ENCODE measurements around the gene CD300LD.
"Not testable (repeated sequence)": the region's sequence is repeated elsewhere in the genome, so short reads cannot be mapped to it uniquely, and the experiment has no call there.

The CD300LD gene

DNA sequence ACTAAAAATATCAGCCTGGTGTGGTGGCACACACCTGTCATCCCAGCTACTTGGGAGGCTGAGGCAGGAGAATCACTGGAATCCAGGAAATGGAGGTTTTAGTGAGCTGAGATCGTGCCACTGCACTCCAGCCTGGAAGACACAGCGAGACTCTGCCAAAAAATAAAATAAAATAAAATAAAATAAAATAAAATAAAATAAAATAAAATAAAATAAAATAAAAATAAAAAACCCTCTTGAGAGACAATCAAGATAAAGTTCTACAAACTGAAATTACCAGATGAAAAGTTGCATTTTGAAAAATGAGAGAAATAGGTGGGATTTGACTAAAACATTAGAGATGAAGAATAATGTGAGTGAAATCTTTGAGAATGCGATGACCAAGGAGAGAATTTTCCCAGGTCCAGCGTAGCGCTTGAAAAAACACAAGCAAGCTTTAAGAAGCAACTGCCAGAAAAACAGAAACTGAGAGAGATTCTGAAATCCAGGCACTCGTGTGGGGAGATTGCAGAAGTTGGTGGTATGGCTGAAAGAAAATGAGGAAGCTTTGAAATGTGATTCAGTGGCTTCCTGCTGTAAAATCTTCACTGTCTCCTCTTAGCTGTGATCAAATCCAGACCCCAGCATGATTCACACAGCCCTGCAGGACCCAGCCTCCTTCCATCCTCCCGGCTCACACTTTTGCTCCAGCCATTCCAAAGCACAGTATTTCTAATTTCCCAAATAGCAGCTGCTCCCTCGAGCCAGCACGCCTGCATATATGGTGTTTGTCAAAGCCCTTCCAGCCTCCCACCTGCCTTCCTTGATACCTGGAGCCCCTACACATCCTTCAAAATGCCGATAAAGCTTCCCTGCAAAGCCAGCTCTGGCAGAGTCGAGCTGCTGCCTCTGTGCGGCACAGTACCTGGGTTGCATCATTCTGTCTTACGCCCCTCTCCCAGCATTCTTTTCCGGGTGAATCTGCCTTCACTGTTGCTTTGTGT is 39.7 kb upstream of the CD300LD start:
- Histone ChIP-seq H3K27me3 (replicated peaks; ENCODE audit: control insufficient read depth, insufficient read depth, low read length, poor library complexity, severe bottlenecking) (no peaks in the 10 kb centered on the region), H3K4me3 (ENCODE audit: insufficient read depth, low read depth, low read length, poor library complexity, severe bottlenecking) (no peak overlapping the region), H3K4me1 (ENCODE audit: control insufficient read depth, insufficient read depth, low read length, poor library complexity, severe bottlenecking) (no peaks in the 10 kb centered on the region), H3K36me3 (ENCODE audit: control insufficient read depth, insufficient read depth, low read length) (no peaks in the 10 kb centered on the region), H3K27ac (ENCODE audit: insufficient read depth, low read length, poor library complexity, severe bottlenecking) (no peak overlapping the region), H3K9me3 (ENCODE audit: control insufficient read depth, low read length) (no peaks in the 10 kb centered on the region)
- DNase-seq: no peak

GRCh38 chr17:74630251-74630650 is 38.2 kb upstream of the CD300LD start:
- not testable (repeated sequence) for H3K36me3 ChIP-seq (ENCODE audit: control insufficient read depth, insufficient read depth, low read length); H3K27ac ChIP-seq (ENCODE audit: insufficient read depth, low read length, poor library complexity, severe bottlenecking); H3K9me3 ChIP-seq (ENCODE audit: control insufficient read depth, low read length); DNase-seq; H3K4me1 ChIP-seq (ENCODE audit: control insufficient read depth, insufficient read depth, low read length, poor library complexity, severe bottlenecking); H3K27me3 ChIP-seq (replicated peaks; ENCODE audit: control insufficient read depth, insufficient read depth, low read length, poor library complexity, severe bottlenecking); H3K4me3 ChIP-seq (ENCODE audit: insufficient read depth, low read depth, low read length, poor library complexity, severe bottlenecking)

DNA sequence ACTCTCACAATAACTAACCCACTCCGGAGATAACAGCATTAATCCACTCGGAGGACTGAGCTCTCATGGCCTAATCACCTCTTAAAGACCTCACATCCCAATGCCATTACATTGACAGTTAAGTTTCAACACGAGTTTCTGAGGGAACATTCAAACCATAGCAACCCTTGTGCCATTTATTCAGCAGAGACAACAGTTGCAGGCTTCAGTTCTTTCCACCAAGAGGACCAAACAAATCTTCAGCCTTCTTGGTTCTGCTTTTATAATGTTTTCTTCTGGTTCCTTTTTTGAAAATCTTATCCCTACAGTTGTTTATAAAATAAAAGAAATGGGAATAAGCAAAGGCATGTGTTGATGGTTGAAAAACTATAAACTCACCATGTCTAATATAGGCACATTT is 33.6 kb upstream of the CD300LD start:
- H3K36me3 ChIP-seq (ENCODE audit: control insufficient read depth, insufficient read depth, low read length): no peaks in the 10 kb centered on the region
- H3K27ac ChIP-seq (ENCODE audit: insufficient read depth, low read length, poor library complexity, severe bottlenecking): no peak overlapping the region
- no peak for DNase-seq
- no peak overlapping the region for H3K4me3 ChIP-seq (ENCODE audit: insufficient read depth, low read depth, low read length, poor library complexity, severe bottlenecking)
- H3K27me3 ChIP-seq (replicated peaks; ENCODE audit: control insufficient read depth, insufficient read depth, low read length, poor library complexity, severe bottlenecking): no peaks in the 10 kb centered on the region
- no peaks in the 10 kb centered on the region for H3K9me3 ChIP-seq (ENCODE audit: control insufficient read depth, low read length)
- no peaks in the 10 kb centered on the region for H3K4me1 ChIP-seq (ENCODE audit: control insufficient read depth, insufficient read depth, low read length, poor library complexity, severe bottlenecking)

DNA sequence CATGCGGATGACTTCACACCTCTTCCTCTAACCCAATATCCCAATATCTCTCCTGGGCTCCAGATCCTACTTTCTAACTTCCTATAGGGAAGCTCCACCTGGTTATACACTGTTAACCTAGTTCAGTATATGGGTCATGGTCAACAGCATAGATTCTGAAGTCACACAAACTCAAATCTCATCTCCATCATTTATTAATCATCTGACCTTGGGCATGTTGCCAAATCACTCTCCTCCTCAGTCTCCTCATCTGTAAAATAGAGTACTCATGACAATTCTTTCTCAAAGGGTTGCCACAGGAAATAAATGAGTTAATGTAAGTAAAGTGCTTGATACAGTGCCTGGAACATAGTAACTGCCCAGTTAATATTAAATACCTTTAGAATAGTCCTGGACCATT is 32.0 kb upstream of the CD300LD start:
- Histone ChIP-seq H3K9me3 (ENCODE audit: control insufficient read depth, low read length) (no peaks in the 10 kb centered on the region), H3K4me1 (ENCODE audit: control insufficient read depth, insufficient read depth, low read length, poor library complexity, severe bottlenecking) (no peaks in the 10 kb centered on the region), H3K27me3 (replicated peaks; ENCODE audit: control insufficient read depth, insufficient read depth, low read length, poor library complexity, severe bottlenecking) (no peaks in the 10 kb centered on the region), H3K4me3 (ENCODE audit: insufficient read depth, low read depth, low read length, poor library complexity, severe bottlenecking) (no peak overlapping the region), H3K36me3 (ENCODE audit: control insufficient read depth, insufficient read depth, low read length) (no peaks in the 10 kb centered on the region), H3K27ac (ENCODE audit: insufficient read depth, low read length, poor library complexity, severe bottlenecking) (no peak overlapping the region)
- no peak for DNase-seq

GRCh38 chr17:74623693-74624093 is 31.6 kb upstream of the CD300LD start, which contains the start of gene CD300E:
CD300E (minus strand) TSS chr17:74623738; CDS start chr17:74623621, 117 bp downstream.
- H3K27me3 ChIP-seq (replicated peaks; ENCODE audit: control insufficient read depth, insufficient read depth, low read length, poor library complexity, severe bottlenecking): no peaks in the 10 kb centered on the region
- no peak for DNase-seq
- H3K9me3 ChIP-seq (ENCODE audit: control insufficient read depth, low read length): no peaks in the 10 kb centered on the region
- no peaks in the 10 kb centered on the region for H3K36me3 ChIP-seq (ENCODE audit: control insufficient read depth, insufficient read depth, low read length)
- no peak within 1 kb of the TSS for H3K4me3 ChIP-seq (ENCODE audit: insufficient read depth, low read depth, low read length, poor library complexity, severe bottlenecking)
- H3K27ac ChIP-seq (ENCODE audit: insufficient read depth, low read length, poor library complexity, severe bottlenecking): no peak within 1 kb of the TSS
- H3K4me1 ChIP-seq (ENCODE audit: control insufficient read depth, insufficient read depth, low read length, poor library complexity, severe bottlenecking): no peaks in the 10 kb centered on the region

DNA sequence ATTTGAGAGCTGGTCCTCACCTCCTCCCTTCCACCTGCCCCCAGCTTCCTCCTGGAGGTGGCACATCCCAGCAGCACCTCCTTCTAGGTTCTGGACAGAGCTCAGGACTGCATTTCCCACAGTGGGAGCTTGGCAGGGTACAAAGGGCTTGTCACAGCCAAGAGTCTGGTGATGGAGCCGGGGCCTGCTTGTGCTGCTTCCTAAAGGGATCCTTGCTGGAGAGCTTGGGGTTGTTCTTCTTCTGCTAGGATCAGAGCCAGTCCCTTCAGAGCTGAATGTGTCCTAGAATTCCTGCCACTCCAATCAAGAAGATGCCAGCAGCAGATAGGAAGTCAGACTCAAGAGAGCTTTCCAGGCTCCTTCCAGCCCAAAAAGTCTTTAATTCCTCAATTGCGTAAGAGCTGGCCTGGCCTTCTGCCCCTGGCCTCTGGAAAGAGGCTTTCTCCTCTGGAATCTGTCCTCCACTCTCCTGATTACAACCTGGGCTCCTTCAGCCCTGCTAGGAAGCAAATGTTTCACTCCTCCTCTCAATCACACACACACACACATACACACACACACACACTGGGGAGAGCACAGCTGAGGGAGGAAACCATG is 27.1 kb upstream of the CD300LD start:
- no peak overlapping the region for H3K4me3 ChIP-seq (ENCODE audit: insufficient read depth, low read depth, low read length, poor library complexity, severe bottlenecking)
- H3K4me1 ChIP-seq (ENCODE audit: control insufficient read depth, insufficient read depth, low read length, poor library complexity, severe bottlenecking): no peaks in the 10 kb centered on the region
- DNase-seq: no peak
- no peaks in the 10 kb centered on the region for H3K36me3 ChIP-seq (ENCODE audit: control insufficient read depth, insufficient read depth, low read length)
- no peaks in the 10 kb centered on the region for H3K27me3 ChIP-seq (replicated peaks; ENCODE audit: control insufficient read depth, insufficient read depth, low read length, poor library complexity, severe bottlenecking)
- H3K27ac ChIP-seq (ENCODE audit: insufficient read depth, low read length, poor library complexity, severe bottlenecking): no peak overlapping the region
- no peaks in the 10 kb centered on the region for H3K9me3 ChIP-seq (ENCODE audit: control insufficient read depth, low read length)

DNA sequence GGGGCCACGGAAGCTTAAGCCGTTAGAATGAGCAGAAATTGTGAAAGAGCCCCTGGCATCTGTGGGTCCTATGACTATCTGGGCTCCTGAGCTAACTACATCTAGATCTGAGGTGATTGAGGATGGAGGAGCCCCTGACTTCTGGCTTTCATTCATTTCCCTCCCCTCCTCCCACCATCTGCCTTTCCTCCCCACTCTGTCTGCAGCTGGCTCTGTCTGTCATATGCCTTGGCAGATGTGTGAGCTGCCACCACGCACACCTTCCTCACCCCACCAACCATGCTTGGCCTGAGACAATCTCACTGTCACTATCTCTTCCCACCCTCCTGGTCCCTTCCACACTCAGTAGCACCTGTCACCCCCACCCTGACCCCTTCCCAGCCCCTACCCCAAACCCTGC is 26.4 kb upstream of the CD300LD start:
- H3K4me1 ChIP-seq (ENCODE audit: control insufficient read depth, insufficient read depth, low read length, poor library complexity, severe bottlenecking): no peaks in the 10 kb centered on the region
- H3K36me3 ChIP-seq (ENCODE audit: control insufficient read depth, insufficient read depth, low read length): no peaks in the 10 kb centered on the region
- H3K4me3 ChIP-seq (ENCODE audit: insufficient read depth, low read depth, low read length, poor library complexity, severe bottlenecking): no peak overlapping the region
- H3K9me3 ChIP-seq (ENCODE audit: control insufficient read depth, low read length): no peaks in the 10 kb centered on the region
- no peak for DNase-seq
- H3K27me3 ChIP-seq (replicated peaks; ENCODE audit: control insufficient read depth, insufficient read depth, low read length, poor library complexity, severe bottlenecking): no peaks in the 10 kb centered on the region
- H3K27ac ChIP-seq (ENCODE audit: insufficient read depth, low read length, poor library complexity, severe bottlenecking): no peak overlapping the region

- Histone ChIP-seq H3K4me1 (ENCODE audit: control insufficient read depth, insufficient read depth, low read length, poor library complexity, severe bottlenecking) (no peaks in the 10 kb centered on the region), H3K36me3 (ENCODE audit: control insufficient read depth, insufficient read depth, low read length) (no peaks in the 10 kb centered on the region), H3K4me3 (ENCODE audit: insufficient read depth, low read depth, low read length, poor library complexity, severe bottlenecking) (no peak overlapping the region), H3K27ac (ENCODE audit: insufficient read depth, low read length, poor library complexity, severe bottlenecking) (no peak overlapping the region), H3K27me3 (replicated peaks; ENCODE audit: control insufficient read depth, insufficient read depth, low read length, poor library complexity, severe bottlenecking) (no peaks in the 10 kb centered on the region), H3K9me3 (ENCODE audit: control insufficient read depth, low read length) (no peaks in the 10 kb centered on the region)
- DNase-seq: no peak
Measured at GRCh38 chr17:74616696-74617095, 24.6 kb upstream of the CD300LD start.

DNA sequence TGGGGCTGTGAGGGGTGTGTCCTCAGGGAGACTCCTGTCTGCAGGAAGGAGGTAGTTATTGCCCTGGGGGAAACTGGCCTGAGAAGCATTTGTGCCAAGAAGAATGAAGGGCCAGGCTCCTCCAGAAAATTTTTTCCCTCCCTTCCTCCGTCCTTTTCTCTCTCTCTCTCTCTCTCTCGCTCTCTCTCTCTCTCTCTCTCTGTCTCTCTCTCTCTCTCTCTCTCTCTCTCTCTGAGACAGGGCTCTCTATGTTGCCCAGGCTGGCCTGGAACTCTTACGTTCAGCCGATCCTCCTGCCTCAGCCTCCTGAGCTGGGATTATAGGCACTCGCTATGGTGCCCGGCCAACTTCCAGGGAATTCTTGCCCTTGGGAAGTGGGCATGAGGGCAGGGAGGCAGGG is 20.0 kb upstream of the CD300LD start:
- H3K4me1 ChIP-seq (ENCODE audit: control insufficient read depth, insufficient read depth, low read length, poor library complexity, severe bottlenecking): no peaks in the 10 kb centered on the region
- H3K4me3 ChIP-seq (ENCODE audit: insufficient read depth, low read depth, low read length, poor library complexity, severe bottlenecking): no peak overlapping the region
- no peak for DNase-seq
- H3K9me3 ChIP-seq (ENCODE audit: control insufficient read depth, low read length): no peaks in the 10 kb centered on the region
- H3K36me3 ChIP-seq (ENCODE audit: control insufficient read depth, insufficient read depth, low read length): no peaks in the 10 kb centered on the region
- no peak overlapping the region for H3K27ac ChIP-seq (ENCODE audit: insufficient read depth, low read length, poor library complexity, severe bottlenecking)
- no peaks in the 10 kb centered on the region for H3K27me3 ChIP-seq (replicated peaks; ENCODE audit: control insufficient read depth, insufficient read depth, low read length, poor library complexity, severe bottlenecking)

- no peaks in the 10 kb centered on the region for H3K36me3 ChIP-seq (ENCODE audit: control insufficient read depth, insufficient read depth, low read length)
- no peaks in the 10 kb centered on the region for H3K9me3 ChIP-seq (ENCODE audit: control insufficient read depth, low read length)
- H3K4me3 ChIP-seq (ENCODE audit: insufficient read depth, low read depth, low read length, poor library complexity, severe bottlenecking): no peak overlapping the region
- H3K27me3 ChIP-seq (replicated peaks; ENCODE audit: control insufficient read depth, insufficient read depth, low read length, poor library complexity, severe bottlenecking): no peaks in the 10 kb centered on the region
- DNase-seq: no peak
- H3K27ac ChIP-seq (ENCODE audit: insufficient read depth, low read length, poor library complexity, severe bottlenecking): no peak overlapping the region
- H3K4me1 ChIP-seq (ENCODE audit: control insufficient read depth, insufficient read depth, low read length, poor library complexity, severe bottlenecking): no peaks in the 10 kb centered on the region
Measured at GRCh38 chr17:74610108-74610507, 18.0 kb upstream of the CD300LD start.

Measured in effector memory CD4-positive, alpha-beta T cell (primary cell).